K562 (cell line): Measurements from ENCODE around the gene TXNRD1. TPM values are rescaled to one million over a fixed set of nuclear protein-coding genes. Genes with fewer than 3 reads are reported as not detected.

Source experiments
- ATAC-seq: fragments of 200-7000 bp; cut with Tn5 transposase; 3 replicates; pipeline ENCODE4 v1.9.1; 2020; ENCODE audit warnings: moderate library complexity
- BruUV-seq: library from RNA; stranded (reverse); fragments of 400-500 nt; replicated peaks from 2 replicates; lab custom pipeline; 2021; lab: Mats Ljungman, UMichigan
- CTCF ChIA-PET: fragments of 300-600 bp; formaldehyde crosslinking; extraction: SDS; loops from one replicate; lab custom pipeline; 2021; ENCODE audit warnings: low intra/inter-chr PET ratio; lab: Yijun Ruan, JAX
- POLR2A ChIA-PET: fragments of 300-600, 350-650 bp; sonication (Branson Sonifier 250); formaldehyde crosslinking; extraction: SDS; loops from one replicate; lab custom pipeline; 2021; ENCODE audit warnings: antibody characterized with exemption, inconsistent platforms; lab: Yijun Ruan, JAX
- DNase-seq, 4 experiments: peaks; one replicate each; pipeline versions ENCODE4 v3.0.0 to v3.0.0-alpha.2; 2011 to 2018; ENCODE audit warnings: low spot score in 3 of 4, mixed read lengths in 3 of 4; ENCODE audit errors: extremely low read depth in 1 of 4
- FAIRE-seq: peaks from 2 replicates; lab custom pipeline; 2011; peaks lifted over from hg19 to GRCh38; lab: Jason Lieb, UNC
- H2AFZ ChIP-seq: 2 replicates; pipeline ENCODE4 v1.6.0; 2011; ENCODE audit warnings: low read depth, low read length, control low read depth, inconsistent platforms
- H3K27ac ChIP-seq: fragments of 200-600 bp; 3 replicates; pipeline ENCODE4 v1.8.0; 2011; ENCODE audit warnings: low read depth, mild to moderate bottlenecking, control low read depth, inconsistent platforms, low read length, moderate library complexity, mixed read lengths; ENCODE audit errors: extremely low read depth
- H3K27me3 ChIP-seq, 2 experiments: fragments of 300-600 bp in 1 of 2; 2 replicates in 1 of 2; 3 replicates in 1 of 2; pipeline versions ENCODE4 v1.6.0 to v1.8.0; 2011; ENCODE audit warnings: inconsistent platforms in 2 of 2, low read length in 2 of 2, mild to moderate bottlenecking in 1 of 2, mixed read lengths in 1 of 2, moderate library complexity in 1 of 2; ENCODE audit not compliant: control insufficient read depth in 2 of 2, insufficient read depth in 2 of 2
- H3K36me3 ChIP-seq: fragments of 300-600 bp; 3 replicates; pipeline ENCODE4 v1.8.0; 2011; ENCODE audit warnings: mild to moderate bottlenecking, low read length, inconsistent platforms; ENCODE audit not compliant: control insufficient read depth, insufficient read depth
- H3K4me1 ChIP-seq, 2 experiments: fragments of 200-600 bp in 1 of 2; replicated peaks in 1 of 2; 2 replicates in 1 of 2; 3 replicates in 1 of 2; pipeline versions ENCODE4 v1.5.1 to v1.8.0; 2011; ENCODE audit warnings: inconsistent platforms in 2 of 2, low read length in 2 of 2, mild to moderate bottlenecking in 1 of 2, mixed read lengths in 1 of 2, moderate library complexity in 1 of 2; ENCODE audit not compliant: control insufficient read depth in 2 of 2, insufficient read depth in 2 of 2
- H3K4me2 ChIP-seq: 2 replicates; pipeline ENCODE4 v1.6.1; 2011; ENCODE audit warnings: low read length, control low read depth, inconsistent platforms, mixed read lengths; ENCODE audit not compliant: insufficient read depth
- H3K4me3 ChIP-seq: fragments of 200-600 bp; sonication (generic), shearing (Covaris generic); 2 replicates; pipeline ENCODE4 v1.5.1; 2016; ENCODE audit warnings: control low read depth, inconsistent platforms
- H3K79me2 ChIP-seq: fragments of 200-600 bp; 3 replicates; pipeline ENCODE4 v1.8.0; 2011; ENCODE audit warnings: low read length, inconsistent platforms; ENCODE audit not compliant: control insufficient read depth, insufficient read depth
- H3K9ac ChIP-seq, 2 experiments: 2 replicates each; pipeline versions ENCODE4 v1.6.0 to v1.6.1; 2011; ENCODE audit warnings: low read depth in 2 of 2, low read length in 2 of 2, control low read depth in 1 of 2, inconsistent platforms in 1 of 2, mild to moderate bottlenecking in 1 of 2, mixed read lengths in 1 of 2; ENCODE audit not compliant: insufficient read depth in 1 of 2
- H3K9me1 ChIP-seq: one replicate; pipeline ENCODE4 v1.6.0; 2011; ENCODE audit warnings: inconsistent platforms, mild to moderate bottlenecking, low read length, moderate library complexity; ENCODE audit not compliant: control insufficient read depth, insufficient read depth
- H3K9me3 ChIP-seq: replicated peaks from 2 replicates; pipeline ENCODE4 v1.5.1; 2011; ENCODE audit warnings: low read depth, low read length, inconsistent platforms; ENCODE audit not compliant: control insufficient read depth, insufficient read depth
- H4K20me1 ChIP-seq: replicated peaks from 2 replicates; pipeline ENCODE4 v1.6.1; 2011; ENCODE audit warnings: low read length, inconsistent platforms, mixed read lengths; ENCODE audit not compliant: control insufficient read depth, insufficient read depth
- E2F5 ChIP-seq: sonication (generic); formaldehyde crosslinking; IDR thresholded peaks from 2 replicates; pipeline ENCODE4 v1.8.0; 2022; ENCODE audit warnings: mild to moderate bottlenecking, missing genetic modification reagents
- NR3C1 ChIP-seq: sonication (generic); formaldehyde crosslinking; IDR thresholded peaks from 2 replicates; pipeline ENCODE4 v1.8.1; 2022; ENCODE audit warnings: missing genetic modification reagents
- PPARD ChIP-seq: fragments of 250-450 bp; sonication (Bioruptor Pico); IDR thresholded peaks from 2 replicates; pipeline ENCODE4 v1.8.0; 2022; ENCODE audit warnings: inconsistent platforms, mild to moderate bottlenecking, moderate library complexity
- ZNF134 ChIP-seq: fragments of 250-450 bp; sonication (Bioruptor Pico); conservative IDR thresholded peaks from 2 replicates; pipeline ENCODE4 v1.4.0; 2020
- WGBS: fragments of 100-300 bp; shearing (Covaris generic); methylation state at CpG from one replicate; pipeline ENCODE4 v1.1.6; 2016; ENCODE audit warnings: low coverage, mixed read lengths; ENCODE audit not compliant: insufficient coverage; ENCODE audit errors: missing lambda C conversion rate; 5-methylcytosine and 5-hydroxymethylcytosine counted together
- in situ Hi-C: fragments of 300-500 bp; cut with MboI; formaldehyde crosslinking; loops from 4 replicates; pipeline ENCODE4 v1.15.0; 2018; ENCODE audit warnings: inconsistent platforms, mixed read lengths
- intact Hi-C: fragments of 100-400 bp; cut with micrococcal nuclease; formaldehyde crosslinking; loops from 2 replicates; pipeline ENCODE4 v1.14.2; 2022
- polyA plus RNA-seq, 8 experiments: library from polyadenylated mRNA; depleted of rRNA in 4 of 8; stranded (reverse) in 5 of 8; unstranded in 3 of 8; fragments of >200 nt; fragmentation: Nextera tagmentation in 2 of 8; fragmentation: Illumina TruSeq in 1 of 8; extraction: Ambion mirVana in 2 of 8; extraction: Trizol in 1 of 8; gene quantifications; 2 replicates each; pipeline versions ENCODE4 v1.2.1 to v1.2.3, GENCODE V29; 2011 to 2014; ENCODE audit warnings: inconsistent platforms in 1 of 8, missing spikeins in 1 of 8
- total RNA-seq, 7 experiments: library from RNA; depleted of rRNA in 6 of 7; stranded (reverse); fragments of >200 nt in 6 of 7; fragmentation: Illumina TruSeq in 2 of 7; extraction: Trizol in 2 of 7; gene quantifications; 2 replicates each; pipeline versions ENCODE4 v1.2.1 to v1.2.3, GENCODE V29; 2011 to 2021; ENCODE audit warnings: low replicate concordance in 1 of 7
- TF ChIP-seq, protein P1 (sequence below), 2 experiments: fragments of 450-650 bp; IDR thresholded peaks; 2 replicates each; pipeline ENCODE4 v1.6.1; 2016

The TXNRD1 gene
- total and polyA plus RNA-seq, 9 of the 15 experiments (the other 6 are each of a cell fraction or from before 2014, with no cell fraction given) = 107 to 189 (median 146) TPM

DNA sequence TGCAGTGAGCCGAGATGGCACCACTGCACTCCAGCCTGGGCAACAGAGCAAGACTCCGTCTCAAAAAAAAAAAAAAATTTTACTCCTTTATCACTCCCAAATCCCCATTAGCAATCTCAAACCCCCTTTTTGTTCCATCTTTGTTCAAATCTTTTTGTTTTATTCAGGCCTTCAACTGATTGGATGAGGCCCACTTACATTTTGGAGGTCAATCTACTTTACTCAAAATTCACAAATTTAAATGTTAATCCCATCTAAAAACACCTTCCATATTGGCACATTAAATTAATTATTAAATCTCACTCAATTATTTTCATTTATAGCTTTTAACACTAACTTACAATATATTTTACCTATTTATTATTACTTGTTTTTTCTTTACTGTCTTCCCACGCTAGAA lies 27.0 kb upstream of the TXNRD1 start:
- Histone ChIP-seq H3K9me3 (no peaks in the 10 kb centered on the region; the same call in 1 of the 2 replicates), H3K4me1 (no peaks in the 10 kb centered on the region), H3K27me3 (no peaks in the 10 kb centered on the region), H4K20me1 (no peaks in the 10 kb centered on the region), H3K9ac (no peak overlapping the region), H3K79me2 (no peaks in the 10 kb centered on the region), H3K4me3 (no peak overlapping the region), H3K9me1 (no peaks in the 10 kb centered on the region), H3K36me3 (no peaks in the 10 kb centered on the region), H3K4me2 (no peak overlapping the region), H2AFZ (no peak overlapping the region), H3K27ac (no peak overlapping the region)
- CTCF ChIA-PET = no interaction called here
- FAIRE-seq = no peak
- in situ Hi-C loops (no loop called here), intact Hi-C loops (no loop called here)
- DNase-seq = no peak
- POLR2A ChIA-PET = no interaction called here
- TF ChIP-seq PPARD (no peak), ZNF134 (CRISPR knock-in tag) (peak; percentile 81), E2F5 (CRISPR knock-in tag) (no peak), NR3C1 (no peak)
- TF ChIP-seq, protein P1, sequence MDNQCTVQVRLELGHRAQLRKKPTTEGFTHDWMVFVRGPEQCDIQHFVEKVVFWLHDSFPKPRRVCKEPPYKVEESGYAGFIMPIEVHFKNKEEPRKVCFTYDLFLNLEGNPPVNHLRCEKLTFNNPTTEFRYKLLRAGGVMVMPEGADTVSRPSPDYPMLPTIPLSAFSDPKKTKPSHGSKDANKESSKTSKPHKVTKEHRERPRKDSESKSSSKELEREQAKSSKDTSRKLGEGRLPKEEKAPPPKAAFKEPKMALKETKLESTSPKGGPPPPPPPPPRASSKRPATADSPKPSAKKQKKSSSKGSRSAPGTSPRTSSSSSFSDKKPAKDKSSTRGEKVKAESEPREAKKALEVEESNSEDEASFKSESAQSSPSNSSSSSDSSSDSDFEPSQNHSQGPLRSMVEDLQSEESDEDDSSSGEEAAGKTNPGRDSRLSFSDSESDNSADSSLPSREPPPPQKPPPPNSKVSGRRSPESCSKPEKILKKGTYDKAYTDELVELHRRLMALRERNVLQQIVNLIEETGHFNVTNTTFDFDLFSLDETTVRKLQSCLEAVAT (IDR thresholded peaks at IDR 0.05) = no peak
- WGBS = 60% methylated on average over 3 of the region's 3 CpGs
- no TSS peak for BruUV-seq
- ATAC-seq = no peak
